Liver (tissue), 2 donors: ENCODE data around the gene TBC1D16.

Source experiments
- YY1 ChIP-seq: IDR thresholded peaks from 2 replicates; pipeline ENCODE4 v1.6.1; 2016; ENCODE audit warnings: antibody characterized with exemption, mild to moderate bottlenecking
- TF ChIP-seq, protein P1 (sequence below): fragments of 150-350 bp; IDR thresholded peaks from 2 replicates; pipeline ENCODE4 v1.5.1; 2017; ENCODE audit warnings: improper control_type of control experiment, low read depth, low read length; ENCODE audit not compliant: missing input control
- donor health status: healthy.

DNA sequence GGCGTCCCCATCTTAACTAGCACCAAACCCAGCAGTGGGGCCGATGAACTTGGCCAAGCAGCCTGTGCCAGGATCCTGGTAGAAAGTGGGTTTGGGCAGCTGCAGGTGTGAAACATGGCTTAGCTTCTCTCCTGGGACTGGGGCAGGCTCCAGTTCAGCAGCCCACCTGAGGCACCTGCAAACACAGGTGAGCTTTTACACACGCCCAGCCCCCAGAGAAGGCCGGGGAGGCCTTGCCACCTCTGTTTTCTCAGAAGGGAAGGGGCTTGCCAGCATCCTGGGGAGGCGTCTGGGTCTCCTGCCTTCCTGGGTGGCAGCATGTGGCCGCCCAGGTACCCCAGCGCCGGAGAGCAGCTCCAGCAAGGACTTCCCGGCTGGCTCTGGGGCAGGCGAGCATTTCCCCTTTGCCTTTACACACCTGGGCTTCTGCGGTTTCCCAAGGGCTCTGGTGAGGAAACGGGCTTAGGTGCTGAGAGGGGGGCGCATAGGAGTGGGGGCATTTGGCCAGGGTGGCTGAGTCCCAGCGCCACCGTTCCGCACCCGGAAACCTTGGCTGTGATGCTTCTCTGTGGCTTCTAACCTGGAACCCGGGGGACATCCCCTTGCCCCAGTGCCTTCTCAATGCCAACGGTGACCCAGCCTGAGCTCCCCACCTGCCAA is 114.8 kb downstream of the TBC1D16 start:
- TF ChIP-seq, protein P1, sequence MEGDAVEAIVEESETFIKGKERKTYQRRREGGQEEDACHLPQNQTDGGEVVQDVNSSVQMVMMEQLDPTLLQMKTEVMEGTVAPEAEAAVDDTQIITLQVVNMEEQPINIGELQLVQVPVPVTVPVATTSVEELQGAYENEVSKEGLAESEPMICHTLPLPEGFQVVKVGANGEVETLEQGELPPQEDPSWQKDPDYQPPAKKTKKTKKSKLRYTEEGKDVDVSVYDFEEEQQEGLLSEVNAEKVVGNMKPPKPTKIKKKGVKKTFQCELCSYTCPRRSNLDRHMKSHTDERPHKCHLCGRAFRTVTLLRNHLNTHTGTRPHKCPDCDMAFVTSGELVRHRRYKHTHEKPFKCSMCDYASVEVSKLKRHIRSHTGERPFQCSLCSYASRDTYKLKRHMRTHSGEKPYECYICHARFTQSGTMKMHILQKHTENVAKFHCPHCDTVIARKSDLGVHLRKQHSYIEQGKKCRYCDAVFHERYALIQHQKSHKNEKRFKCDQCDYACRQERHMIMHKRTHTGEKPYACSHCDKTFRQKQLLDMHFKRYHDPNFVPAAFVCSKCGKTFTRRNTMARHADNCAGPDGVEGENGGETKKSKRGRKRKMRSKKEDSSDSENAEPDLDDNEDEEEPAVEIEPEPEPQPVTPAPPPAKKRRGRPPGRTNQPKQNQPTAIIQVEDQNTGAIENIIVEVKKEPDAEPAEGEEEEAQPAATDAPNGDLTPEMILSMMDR, result no peak
- TF ChIP-seq YY1, result no peak
